Measurements from ENCODE around the gene CPE. TPM values are rescaled to one million over a fixed set of nuclear protein-coding genes. Genes with fewer than 3 reads are reported as not detected.

CPE gene
- total RNA-seq, 3 donors from 2014 or later (not counting 1 experiment from before 2014, with no cell fraction given), result not detected

DNA sequence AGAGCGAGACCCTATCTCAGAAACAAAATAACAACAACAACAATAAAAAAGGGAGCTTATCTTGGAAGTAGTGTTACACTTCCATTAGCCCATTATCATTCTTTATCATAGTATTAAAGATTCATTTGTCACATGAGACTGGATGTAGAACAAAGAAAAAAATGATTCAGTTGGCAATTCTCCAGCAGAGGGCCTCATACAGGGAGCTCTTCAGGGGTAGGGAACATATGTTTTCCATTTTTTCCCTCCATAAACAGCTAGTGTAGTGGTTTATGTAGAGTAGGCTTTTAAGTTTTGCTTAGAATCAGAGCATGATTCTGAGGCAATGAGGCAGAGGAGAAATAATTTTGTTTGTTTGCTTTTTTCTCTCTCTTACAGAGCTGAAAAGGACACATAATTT is 5.8 kb downstream of the CPE start:
- H3K36me3 ChIP-seq (ENCODE audit: control insufficient read depth, insufficient read depth, low read length), result no peaks in the 10 kb centered on the region
- Mint-ChIP-seq H3K9me3 (no peaks in the 10 kb centered on the region), H3K27me3 (ENCODE audit: low read depth in 2 of 2) (peaks cover 30 to 55% of the 10 kb centered on the region in 2 donors), H3K4me1 (no peaks in the 10 kb centered on the region), H3K36me3 (no peaks in the 10 kb centered on the region), H3K27ac (no peak overlapping the region), H3K4me3 (no peak overlapping the region)
- no peaks in the 10 kb centered on the region for H3K4me1 ChIP-seq (ENCODE audit: control insufficient read depth, insufficient read depth, low read length)
- DNase-seq (no peak), ATAC-seq (no peak)
- no peaks in the 10 kb centered on the region for H3K9me3 ChIP-seq (ENCODE audit: control insufficient read depth, insufficient read depth, low read length)
- peaks cover 11% of the 10 kb centered on the region for H3K27me3 ChIP-seq (ENCODE audit: control insufficient read depth, insufficient read depth, low read length)
- TF ChIP-seq, protein P1, sequence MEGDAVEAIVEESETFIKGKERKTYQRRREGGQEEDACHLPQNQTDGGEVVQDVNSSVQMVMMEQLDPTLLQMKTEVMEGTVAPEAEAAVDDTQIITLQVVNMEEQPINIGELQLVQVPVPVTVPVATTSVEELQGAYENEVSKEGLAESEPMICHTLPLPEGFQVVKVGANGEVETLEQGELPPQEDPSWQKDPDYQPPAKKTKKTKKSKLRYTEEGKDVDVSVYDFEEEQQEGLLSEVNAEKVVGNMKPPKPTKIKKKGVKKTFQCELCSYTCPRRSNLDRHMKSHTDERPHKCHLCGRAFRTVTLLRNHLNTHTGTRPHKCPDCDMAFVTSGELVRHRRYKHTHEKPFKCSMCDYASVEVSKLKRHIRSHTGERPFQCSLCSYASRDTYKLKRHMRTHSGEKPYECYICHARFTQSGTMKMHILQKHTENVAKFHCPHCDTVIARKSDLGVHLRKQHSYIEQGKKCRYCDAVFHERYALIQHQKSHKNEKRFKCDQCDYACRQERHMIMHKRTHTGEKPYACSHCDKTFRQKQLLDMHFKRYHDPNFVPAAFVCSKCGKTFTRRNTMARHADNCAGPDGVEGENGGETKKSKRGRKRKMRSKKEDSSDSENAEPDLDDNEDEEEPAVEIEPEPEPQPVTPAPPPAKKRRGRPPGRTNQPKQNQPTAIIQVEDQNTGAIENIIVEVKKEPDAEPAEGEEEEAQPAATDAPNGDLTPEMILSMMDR (IDR thresholded peaks at IDR 0.05), result no peak
- no peak overlapping the region for H3K27ac ChIP-seq (ENCODE audit: low read length)
- intact Hi-C loops (cut with micrococcal nuclease), result no loop called here
- no peak overlapping the region for H3K4me3 ChIP-seq (ENCODE audit: low read length)
- no CpG with 5 or more reads among the region's 1 CpG for WGBS (ENCODE audit: insufficient coverage)

DNA sequence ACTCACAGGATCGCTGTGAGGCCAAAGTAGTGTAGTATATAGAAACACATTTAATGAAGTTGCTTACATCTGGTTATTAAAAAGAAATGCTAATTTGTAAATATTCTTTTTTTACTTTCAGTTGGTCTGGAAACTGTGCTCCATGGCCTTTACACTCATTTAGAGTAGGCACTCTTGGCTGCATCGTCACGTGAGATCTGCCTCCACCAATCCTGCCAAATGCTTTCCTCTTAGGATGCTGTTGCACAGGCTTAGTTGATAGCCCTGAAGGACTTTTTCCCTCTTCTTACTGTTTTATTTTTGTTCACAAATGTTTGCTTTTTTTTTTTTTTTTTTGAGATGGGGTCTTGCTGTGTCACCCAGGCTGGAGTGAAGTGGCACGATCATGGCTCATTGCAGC is 6.3 kb downstream of the CPE start:
- Histone ChIP-seq H3K27ac (ENCODE audit: low read length) (no peak overlapping the region), H3K4me3 (ENCODE audit: low read length) (no peak overlapping the region), H3K4me1 (ENCODE audit: control insufficient read depth, insufficient read depth, low read length) (no peaks in the 10 kb centered on the region), H3K36me3 (ENCODE audit: control insufficient read depth, insufficient read depth, low read length) (no peaks in the 10 kb centered on the region), H3K27me3 (ENCODE audit: control insufficient read depth, insufficient read depth, low read length) (peaks cover 6% of the 10 kb centered on the region), H3K9me3 (ENCODE audit: control insufficient read depth, insufficient read depth, low read length) (no peaks in the 10 kb centered on the region)
- intact Hi-C loops (cut with micrococcal nuclease), result no loop called here
- Mint-ChIP-seq H3K27ac (no peak overlapping the region), H3K4me1 (no peaks in the 10 kb centered on the region), H3K4me3 (no peak overlapping the region), H3K36me3 (no peaks in the 10 kb centered on the region), H3K27me3 (ENCODE audit: low read depth in 2 of 2) (peaks cover 25 to 52% of the 10 kb centered on the region in 2 donors), H3K9me3 (no peaks in the 10 kb centered on the region)
- 94% methylated on average over 4 of the region's 4 CpGs for WGBS (ENCODE audit: insufficient coverage)
- ATAC-seq, result no peak
- no peak for DNase-seq
- TF ChIP-seq, protein P1 (IDR thresholded peaks at IDR 0.05), result no peak

DNA sequence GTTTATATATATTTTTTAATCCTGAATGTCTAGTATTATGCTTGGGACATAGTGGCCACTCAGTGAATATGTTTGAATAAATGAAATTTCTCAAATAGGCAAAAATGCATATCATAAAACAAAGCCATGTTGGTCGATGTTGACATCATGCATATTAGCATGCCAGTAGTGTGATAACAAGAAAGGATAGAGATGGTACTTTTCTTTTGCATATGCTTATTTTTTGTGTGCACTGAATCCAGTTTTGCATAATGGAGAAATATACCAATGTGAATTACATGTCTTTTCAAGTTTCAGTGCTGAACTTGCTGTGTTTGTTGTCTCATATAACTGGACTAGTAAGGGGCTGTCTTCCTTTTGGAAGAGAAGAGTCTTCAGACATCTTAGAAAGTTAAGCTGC is 7.5 kb downstream of the CPE start:
- H3K27ac Mint-ChIP-seq, result no peak overlapping the region
- peaks cover 20 to 52% of the 10 kb centered on the region in 2 donors for H3K27me3 Mint-ChIP-seq (ENCODE audit: low read depth in 2 of 2)
- H3K36me3 ChIP-seq (ENCODE audit: control insufficient read depth, insufficient read depth, low read length), result no peaks in the 10 kb centered on the region
- no peaks in the 10 kb centered on the region for H3K4me1 Mint-ChIP-seq
- H3K4me1 ChIP-seq (ENCODE audit: control insufficient read depth, insufficient read depth, low read length), result no peaks in the 10 kb centered on the region
- no peak overlapping the region for H3K4me3 Mint-ChIP-seq
- DNase-seq, result no peak
- no peak overlapping the region for H3K4me3 ChIP-seq (ENCODE audit: low read length)
- H3K36me3 Mint-ChIP-seq, result no peaks in the 10 kb centered on the region
- H3K9me3 Mint-ChIP-seq, result no peaks in the 10 kb centered on the region
- ATAC-seq, result no peak
- H3K9me3 ChIP-seq (ENCODE audit: control insufficient read depth, insufficient read depth, low read length), result no peaks in the 10 kb centered on the region
- peaks cover 6% of the 10 kb centered on the region for H3K27me3 ChIP-seq (ENCODE audit: control insufficient read depth, insufficient read depth, low read length)
- no peak overlapping the region for H3K27ac ChIP-seq (ENCODE audit: low read length)
- 100% methylated on average over 1 of the region's 1 CpG for WGBS (ENCODE audit: insufficient coverage)
- intact Hi-C loops (cut with micrococcal nuclease), result no loop called here
- TF ChIP-seq, protein P1 (IDR thresholded peaks at IDR 0.05), result no peak

DNA sequence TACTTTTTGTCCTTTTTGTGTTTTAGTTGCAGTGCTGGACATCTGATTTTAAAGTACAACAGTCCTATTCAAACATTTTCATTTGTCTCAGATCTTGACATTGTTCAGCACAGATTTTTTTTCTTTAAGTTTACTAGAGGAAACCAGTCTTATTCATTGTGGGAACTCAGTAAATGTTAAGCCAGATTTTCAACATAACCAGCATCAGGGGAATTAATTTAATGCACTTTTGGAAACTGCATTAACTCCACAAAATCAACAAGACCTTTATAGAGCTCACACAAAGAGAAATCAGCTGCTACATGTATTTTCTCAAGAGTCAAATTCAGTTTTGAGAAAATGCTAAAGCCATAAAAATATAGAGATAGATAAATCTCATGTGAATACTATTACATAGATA is 9.9 kb downstream of the CPE start:
- no peaks in the 10 kb centered on the region for H3K4me1 Mint-ChIP-seq
- H3K27ac Mint-ChIP-seq, result no peak overlapping the region
- H3K36me3 ChIP-seq (ENCODE audit: control insufficient read depth, insufficient read depth, low read length), result no peaks in the 10 kb centered on the region
- intact Hi-C loops (cut with micrococcal nuclease), result no loop called here
- no peak overlapping the region for H3K4me3 ChIP-seq (ENCODE audit: low read length)
- H3K27ac ChIP-seq (ENCODE audit: low read length), result no peak overlapping the region
- H3K27me3 ChIP-seq (ENCODE audit: control insufficient read depth, insufficient read depth, low read length), result no peaks in the 10 kb centered on the region
- H3K36me3 Mint-ChIP-seq, result no peaks in the 10 kb centered on the region
- DNase-seq (no peak), ATAC-seq (no peak)
- no peaks in the 10 kb centered on the region for H3K9me3 Mint-ChIP-seq
- H3K9me3 ChIP-seq (ENCODE audit: control insufficient read depth, insufficient read depth, low read length), result no peaks in the 10 kb centered on the region
- peaks cover 18 to 47% of the 10 kb centered on the region in 2 donors for H3K27me3 Mint-ChIP-seq (ENCODE audit: low read depth in 2 of 2)
- H3K4me3 Mint-ChIP-seq, result no peak overlapping the region
- H3K4me1 ChIP-seq (ENCODE audit: control insufficient read depth, insufficient read depth, low read length), result no peaks in the 10 kb centered on the region
- TF ChIP-seq, protein P1 (IDR thresholded peaks at IDR 0.05), result no peak

Measured in natural killer cell (primary cell).